H9 (cell line): ENCODE data around the gene C1orf159. TPM values are rescaled to one million over a fixed set of nuclear protein-coding genes. Genes with fewer than 3 reads are reported as not detected.

Experiments
- DNase-seq: peaks from one replicate; pipeline ENCODE4 v3.0.0-alpha.2; 2017
- H2AFZ ChIP-seq: one replicate; pipeline ENCODE4 v1.6.1; 2013; ENCODE audit warnings: mild to moderate bottlenecking, low read length, control low read depth, moderate library complexity
- H2AK5ac ChIP-seq: 2 replicates; pipeline ENCODE4 v1.6.1; 2013; ENCODE audit warnings: low read length, control low read depth, mixed read lengths; ENCODE audit not compliant: insufficient read length
- H2BK120ac ChIP-seq: one replicate; pipeline ENCODE4 v1.6.1; 2013; ENCODE audit warnings: low read depth, mild to moderate bottlenecking, low read length, control low read depth, inconsistent platforms; ENCODE audit not compliant: poor library complexity, severe bottlenecking
- H2BK12ac ChIP-seq: 2 replicates; pipeline ENCODE4 v1.6.1; 2013; ENCODE audit warnings: low read length, control low read depth, mixed read lengths, low read depth; ENCODE audit not compliant: insufficient read length
- H2BK15ac ChIP-seq: 2 replicates; pipeline ENCODE4 v1.6.1; 2013; ENCODE audit warnings: low read depth, low read length, control low read depth
- H2BK20ac ChIP-seq: one replicate; pipeline ENCODE4 v1.6.1; 2013; ENCODE audit warnings: low read depth, mild to moderate bottlenecking, low read length, control low read depth, inconsistent platforms; ENCODE audit not compliant: poor library complexity, severe bottlenecking
- H2BK5ac ChIP-seq: 2 replicates; pipeline ENCODE4 v1.6.1; 2013; ENCODE audit warnings: low read length, control low read depth, mixed read lengths; ENCODE audit not compliant: insufficient read length
- H3K14ac ChIP-seq: 2 replicates; pipeline ENCODE4 v1.6.1; 2013; ENCODE audit warnings: low read length, control low read depth; ENCODE audit not compliant: insufficient read depth
- H3K18ac ChIP-seq: 2 replicates; pipeline ENCODE4 v1.6.1; 2013; ENCODE audit warnings: low read depth, mild to moderate bottlenecking, mixed read lengths, low read length, control low read depth; ENCODE audit not compliant: insufficient read length
- H3K23ac ChIP-seq: 2 replicates; pipeline ENCODE4 v1.6.1; 2013; ENCODE audit warnings: low read length, control low read depth, mixed read lengths, low read depth; ENCODE audit not compliant: insufficient read length
- H3K23me2 ChIP-seq: 2 replicates; pipeline ENCODE4 v1.6.1; 2013; ENCODE audit warnings: low read depth, mild to moderate bottlenecking, mixed read lengths, low read length, control low read depth; ENCODE audit not compliant: insufficient read length, poor library complexity, severe bottlenecking
- H3K27ac ChIP-seq: 2 replicates; pipeline ENCODE4 v1.5.1; 2013; ENCODE audit warnings: low read length, control low read depth, mixed read lengths, low read depth; ENCODE audit not compliant: insufficient read length
- H3K27me3 ChIP-seq: 2 replicates; pipeline ENCODE4 v1.6.1; 2013; ENCODE audit warnings: low read length, control low read depth, inconsistent platforms; ENCODE audit not compliant: insufficient read depth
- H3K4ac ChIP-seq: 2 replicates; pipeline ENCODE4 v1.6.1; 2013; ENCODE audit warnings: low read depth, mild to moderate bottlenecking, control low read depth, inconsistent platforms, low read length, moderate library complexity
- H3K4me1 ChIP-seq: 2 replicates; pipeline ENCODE4 v1.6.1; 2013; ENCODE audit warnings: low read length, control low read depth, inconsistent platforms; ENCODE audit not compliant: insufficient read depth
- H3K4me2 ChIP-seq: 2 replicates; pipeline ENCODE4 v1.6.1; 2013; ENCODE audit warnings: low read length, control low read depth, mixed read lengths; ENCODE audit not compliant: insufficient read length, insufficient read depth
- H3K56ac ChIP-seq: 2 replicates; pipeline ENCODE4 v1.6.1; 2013; ENCODE audit warnings: low read depth, mild to moderate bottlenecking, mixed read lengths, low read length, control low read depth; ENCODE audit not compliant: insufficient read length
- H3K79me1 ChIP-seq: 2 replicates; pipeline ENCODE4 v1.6.1; 2013; ENCODE audit warnings: low read depth, mild to moderate bottlenecking, moderate library complexity, low read length, control low read depth, inconsistent platforms; ENCODE audit not compliant: insufficient read depth, poor library complexity, severe bottlenecking
- H3K79me2 ChIP-seq: 2 replicates; pipeline ENCODE4 v1.6.1; 2013; ENCODE audit warnings: low read length, control low read depth, inconsistent platforms; ENCODE audit not compliant: insufficient read depth
- H3K9ac ChIP-seq: 2 replicates; pipeline ENCODE4 v1.6.1; 2013; ENCODE audit warnings: low read length, control low read depth, mixed read lengths; ENCODE audit not compliant: insufficient read length; ENCODE audit errors: extremely low read depth
- H3K9me3 ChIP-seq: one replicate; pipeline ENCODE4 v1.6.1; 2013; ENCODE audit warnings: low read depth, low read length, inconsistent platforms; ENCODE audit not compliant: control insufficient read depth
- H3T11ph ChIP-seq: one replicate; pipeline ENCODE4 v1.6.1; 2013; ENCODE audit warnings: mild to moderate bottlenecking, low read length, control low read depth, inconsistent platforms
- H4K20me1 ChIP-seq: one replicate; pipeline ENCODE4 v1.6.1; 2013; ENCODE audit not compliant: control insufficient read depth, insufficient read length, insufficient read depth
- H4K5ac ChIP-seq: 2 replicates; pipeline ENCODE4 v1.6.1; 2013; ENCODE audit warnings: low read depth, mild to moderate bottlenecking, mixed read lengths, low read length, control low read depth; ENCODE audit not compliant: insufficient read length
- H4K8ac ChIP-seq: replicated peaks from 2 replicates; pipeline ENCODE4 v1.6.1; 2013; ENCODE audit warnings: low read length, control low read depth, mixed read lengths, low read depth; ENCODE audit not compliant: insufficient read length
- H4K91ac ChIP-seq: 2 replicates; pipeline ENCODE4 v1.6.1; 2013; ENCODE audit warnings: low read depth, mild to moderate bottlenecking, moderate library complexity, mixed read lengths, low read length, control low read depth; ENCODE audit not compliant: insufficient read length
- H3K27ac Mint-ChIP-seq, 3 experiments: 2 replicates in 2 of 3; 3 replicates in 1 of 3; pipeline ENCODE4 v1.8.0; 2020 to 2021; ENCODE audit warnings: mixed read lengths in 3 of 3, mild to moderate bottlenecking in 1 of 3, moderate library complexity in 1 of 3
- H3K27me3 Mint-ChIP-seq: 2 replicates; pipeline ENCODE4 v1.8.0; 2021; ENCODE audit warnings: low read depth, mild to moderate bottlenecking, moderate library complexity, mixed read lengths
- H3K36me3 Mint-ChIP-seq, 3 experiments: 2 replicates in 2 of 3; 3 replicates in 1 of 3; pipeline ENCODE4 v1.8.0; 2020 to 2021; ENCODE audit warnings: low read depth in 3 of 3, mixed read lengths in 3 of 3; ENCODE audit not compliant: insufficient read depth in 1 of 3
- H3K4me1 Mint-ChIP-seq, 2 experiments: 2 replicates each; pipeline ENCODE4 v1.8.0; 2020; ENCODE audit warnings: mixed read lengths in 2 of 2
- H3K4me3 Mint-ChIP-seq, 2 experiments: 2 replicates in 1 of 2; 3 replicates in 1 of 2; pipeline ENCODE4 v1.8.0; 2020 to 2021; ENCODE audit warnings: mild to moderate bottlenecking in 2 of 2, mixed read lengths in 2 of 2, moderate library complexity in 1 of 2
- H3K9me3 Mint-ChIP-seq, 2 experiments: 2 replicates in 1 of 2; 3 replicates in 1 of 2; pipeline ENCODE4 v1.8.0; 2020; ENCODE audit warnings: mild to moderate bottlenecking in 2 of 2, mixed read lengths in 2 of 2, moderate library complexity in 1 of 2
- WGBS: extraction: QIAGEN DNeasy Blood & Tissue Kit; methylation state at CpG from one replicate; pipeline ENCODE4 v1.1.7; 2013; ENCODE audit warnings: missing lambda C conversion rate, low lambda C conversion rate, mixed read lengths; ENCODE audit not compliant: insufficient read length; ENCODE audit errors: extremely low coverage; 5-methylcytosine and 5-hydroxymethylcytosine counted together
- total RNA-seq: library from RNA; stranded (reverse); gene quantifications from 2 replicates; pipeline ENCODE4 v1.2.1, GENCODE V29; 2021
- TF ChIP-seq, protein P1 (sequence below): fragments of 200-600 bp; sonication (generic); conservative IDR thresholded peaks from 3 replicates; pipeline ENCODE4 v1.8.0; 2021; ENCODE audit warnings: antibody characterized with exemption, mild to moderate bottlenecking

The C1orf159 gene
- total RNA-seq, 1 experiment from 2014 or later, result 12.3 TPM

DNA sequence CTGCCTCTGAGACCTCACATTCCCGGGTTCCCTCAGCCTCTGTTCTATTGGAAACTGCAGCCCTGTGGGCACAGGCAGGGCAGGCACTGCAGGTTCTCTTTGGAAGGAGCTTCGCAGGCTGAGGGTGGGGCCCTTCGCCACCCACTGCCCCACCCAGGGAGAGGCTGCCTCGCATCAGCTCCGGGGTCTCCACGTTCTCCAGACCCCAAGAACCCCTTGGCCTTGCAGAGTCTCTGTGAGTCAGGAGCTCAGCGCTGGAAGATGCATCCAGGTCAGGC, 8.6 kb upstream of the C1orf159 start:
- H2BK12ac ChIP-seq, result no peak overlapping the region
- Mint-ChIP-seq H3K9me3 (peaks cover 8 to 9% of the 10 kb centered on the region in 2 experiments; a peak in 4 of 5 replicates), H3K4me1 (peaks cover 0 to 2% of the 10 kb centered on the region in 2 experiments; a peak in 2 of 4 replicates), H3K36me3 (peaks cover 0 to 7% (median 0%) of the 10 kb centered on the region in 3 experiments; a peak in 2 of 7 replicates), H3K27me3 (peaks cover 27% of the 10 kb centered on the region), H3K27ac (no peak overlapping the region), H3K4me3 (no peak overlapping the region)
- H3K9me3 ChIP-seq, result no peaks in the 10 kb centered on the region
- H2BK20ac ChIP-seq, result no peak overlapping the region
- no peaks in the 10 kb centered on the region for H3K27me3 ChIP-seq
- no peak overlapping the region for H3K18ac ChIP-seq
- WGBS, result no CpG with 5 or more reads among the region's 7 CpGs
- no peak overlapping the region for H3K14ac ChIP-seq
- H4K5ac ChIP-seq, result no peak overlapping the region
- no peak overlapping the region for H3K4ac ChIP-seq
- H3K79me2 ChIP-seq, result no peaks in the 10 kb centered on the region
- no peak overlapping the region for H2BK120ac ChIP-seq
- H2BK5ac ChIP-seq, result no peak overlapping the region
- TF ChIP-seq, protein P1, sequence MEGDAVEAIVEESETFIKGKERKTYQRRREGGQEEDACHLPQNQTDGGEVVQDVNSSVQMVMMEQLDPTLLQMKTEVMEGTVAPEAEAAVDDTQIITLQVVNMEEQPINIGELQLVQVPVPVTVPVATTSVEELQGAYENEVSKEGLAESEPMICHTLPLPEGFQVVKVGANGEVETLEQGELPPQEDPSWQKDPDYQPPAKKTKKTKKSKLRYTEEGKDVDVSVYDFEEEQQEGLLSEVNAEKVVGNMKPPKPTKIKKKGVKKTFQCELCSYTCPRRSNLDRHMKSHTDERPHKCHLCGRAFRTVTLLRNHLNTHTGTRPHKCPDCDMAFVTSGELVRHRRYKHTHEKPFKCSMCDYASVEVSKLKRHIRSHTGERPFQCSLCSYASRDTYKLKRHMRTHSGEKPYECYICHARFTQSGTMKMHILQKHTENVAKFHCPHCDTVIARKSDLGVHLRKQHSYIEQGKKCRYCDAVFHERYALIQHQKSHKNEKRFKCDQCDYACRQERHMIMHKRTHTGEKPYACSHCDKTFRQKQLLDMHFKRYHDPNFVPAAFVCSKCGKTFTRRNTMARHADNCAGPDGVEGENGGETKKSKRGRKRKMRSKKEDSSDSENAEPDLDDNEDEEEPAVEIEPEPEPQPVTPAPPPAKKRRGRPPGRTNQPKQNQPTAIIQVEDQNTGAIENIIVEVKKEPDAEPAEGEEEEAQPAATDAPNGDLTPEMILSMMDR, result no peak
- no peaks in the 10 kb centered on the region for H3K23me2 ChIP-seq
- no peak overlapping the region for H3K56ac ChIP-seq
- H3K4me2 ChIP-seq, result no peak overlapping the region
- no peak overlapping the region for H3K23ac ChIP-seq
- H3K79me1 ChIP-seq, result no peaks in the 10 kb centered on the region
- DNase-seq, result no peak
- no peak overlapping the region for H4K8ac ChIP-seq
- H3K4me1 ChIP-seq, result no peaks in the 10 kb centered on the region
- H2AK5ac ChIP-seq, result no peak overlapping the region
- H3K9ac ChIP-seq, result no peak overlapping the region
- H3T11ph ChIP-seq, result no peak overlapping the region
- H2AFZ ChIP-seq, result no peak overlapping the region
- no peak overlapping the region for H4K91ac ChIP-seq
- no peaks in the 10 kb centered on the region for H4K20me1 ChIP-seq
- no peak overlapping the region for H2BK15ac ChIP-seq
- H3K27ac ChIP-seq, result no peak overlapping the region
